ENCODE measurements around the gene CCDC86. TPM values are rescaled to one million over a fixed set of nuclear protein-coding genes. Genes with fewer than 3 reads are reported as not detected.

The CCDC86 gene
- total RNA-seq, 1 donor from 2014 or later = 26.3 TPM

- Histone ChIP-seq H3K36me3 (no peaks in the 10 kb centered on the region), H3K27me3 (no peaks in the 10 kb centered on the region), H3K9me3 (no peaks in the 10 kb centered on the region), H3K4me3 (no peak overlapping the region), H3K27ac (no peak overlapping the region), H3K4me1 (no peaks in the 10 kb centered on the region)
- no peak for DNase-seq (ENCODE audit: extremely low spot score in 2 of 2)
- TF ChIP-seq POLR2A (IDR thresholded peaks at IDR 0.05) = no peak
- peak; percentile 81 to 93 (median 90) for TF ChIP-seq CTCF (IDR thresholded peaks at IDR 0.05)
- TF ChIP-seq POLR2AphosphoS5 (IDR thresholded peaks at IDR 0.05; ENCODE audit: insufficient read depth in 1 of 2, low read depth in 1 of 2) = no peak
- intact Hi-C loops (cut with DNase I) = no loop called here
Observed at GRCh38 chr11:60831143-60831500, 10.8 kb upstream of the CCDC86 start.

- DNase-seq (ENCODE audit: extremely low spot score in 2 of 2) = no peak
- H3K4me1 ChIP-seq = no peaks in the 10 kb centered on the region
- H3K9me3 ChIP-seq = no peaks in the 10 kb centered on the region
- intact Hi-C loops (cut with DNase I) = loop anchor here (2.0 kb wide), 1 partner anchor 67 kb away; no protein-coding TSS in a partner anchor
- no peak overlapping the region for H3K27ac ChIP-seq
- no peaks in the 10 kb centered on the region for H3K27me3 ChIP-seq
- TF ChIP-seq POLR2A (IDR thresholded peaks at IDR 0.05) = no peak
- TF ChIP-seq CTCF (IDR thresholded peaks at IDR 0.05) = no peak
- TF ChIP-seq POLR2AphosphoS5 (IDR thresholded peaks at IDR 0.05; ENCODE audit: insufficient read depth in 1 of 2, low read depth in 1 of 2) = no peak
- no peak overlapping the region for H3K4me3 ChIP-seq
- no peaks in the 10 kb centered on the region for H3K36me3 ChIP-seq
Observed at GRCh38 chr11:60831501-60832079, 10.3 kb upstream of the CCDC86 start.

GRCh38 chr11:60834742-60835533 is 7.0 kb upstream of the CCDC86 start:
- Histone ChIP-seq H3K9me3 (no peaks in the 10 kb centered on the region), H3K4me3 (no peak overlapping the region), H3K27ac (no peak overlapping the region), H3K27me3 (no peaks in the 10 kb centered on the region), H3K4me1 (no peaks in the 10 kb centered on the region), H3K36me3 (no peaks in the 10 kb centered on the region)
- TF ChIP-seq POLR2A (IDR thresholded peaks at IDR 0.05) (no peak), CTCF (IDR thresholded peaks at IDR 0.05) (no peak), POLR2AphosphoS5 (IDR thresholded peaks at IDR 0.05; ENCODE audit: insufficient read depth in 1 of 2, low read depth in 1 of 2) (no peak)
- intact Hi-C loops (cut with DNase I) = no loop called here
- no peak for DNase-seq (ENCODE audit: extremely low spot score in 2 of 2)

- no peaks in the 10 kb centered on the region for H3K9me3 ChIP-seq
- no peaks in the 10 kb centered on the region for H3K4me1 ChIP-seq
- no peaks in the 10 kb centered on the region for H3K36me3 ChIP-seq
- no peaks in the 10 kb centered on the region for H3K27me3 ChIP-seq
- H3K27ac ChIP-seq = no peak overlapping the region
- no peak overlapping the region for H3K4me3 ChIP-seq
- TF ChIP-seq POLR2A (IDR thresholded peaks at IDR 0.05) (no peak), CTCF (IDR thresholded peaks at IDR 0.05) (no peak), POLR2AphosphoS5 (IDR thresholded peaks at IDR 0.05; ENCODE audit: insufficient read depth in 1 of 2, low read depth in 1 of 2) (no peak)
- intact Hi-C loops (cut with DNase I) = no loop called here
- DNase-seq (ENCODE audit: extremely low spot score in 2 of 2) = no peak
Observed at GRCh38 chr11:60835534-60835846, 6.4 kb upstream of the CCDC86 start.

- intact Hi-C loops (cut with DNase I) = no loop called here
- TF ChIP-seq POLR2AphosphoS5 (IDR thresholded peaks at IDR 0.05; ENCODE audit: insufficient read depth in 1 of 2, low read depth in 1 of 2) (no peak), POLR2A (IDR thresholded peaks at IDR 0.05) (no peak), CTCF (IDR thresholded peaks at IDR 0.05) (no peak)
- Histone ChIP-seq H3K4me3 (no peak overlapping the region), H3K27ac (no peak overlapping the region), H3K36me3 (no peaks in the 10 kb centered on the region), H3K9me3 (no peaks in the 10 kb centered on the region), H3K27me3 (no peaks in the 10 kb centered on the region), H3K4me1 (peaks cover 11% of the 10 kb centered on the region)
- DNase-seq (ENCODE audit: extremely low spot score in 2 of 2) = no peak
Observed at GRCh38 chr11:60836866-60837515, 4.9 kb upstream of the CCDC86 start.

Measured in vagina (tissue), 2 donors.